Smooth muscle cell of the brain vasculature (primary cell): ENCODE data around the gene PDHX.

Source experiments
- DNase-seq: peaks from one replicate; pipeline ENCODE4 v3.0.0-alpha.2; 2012; ENCODE audit warnings: low read depth, low spot score

Gene PDHX

GRCh38 chr11:34988294-34989255 lies 72.2 kb downstream of the PDHX start:
- no peak for DNase-seq

DNA sequence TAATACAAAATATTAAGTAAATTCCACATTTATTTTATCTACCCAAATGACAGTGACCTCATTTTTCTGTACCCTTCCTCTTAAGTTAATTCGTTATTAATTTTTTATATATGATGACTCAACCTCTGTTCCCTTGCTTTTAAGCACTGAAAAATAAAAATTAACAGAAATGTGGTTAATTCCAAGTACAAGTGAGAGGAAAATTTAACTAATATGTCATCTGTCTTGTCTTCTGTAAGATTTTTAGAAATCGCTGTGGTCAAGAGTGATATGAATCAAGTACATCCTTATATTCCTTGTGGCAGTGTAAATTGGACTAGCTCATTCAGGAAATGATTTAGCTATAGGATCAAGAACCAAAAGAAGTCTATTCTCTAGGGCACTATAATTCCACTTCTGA lies 74.5 kb downstream of the PDHX start:
- DNase-seq: no peak

- no peak for DNase-seq
These were observed 78.4 kb downstream of the PDHX start for GRCh38 chr11:34994854-34995253.

- no peak for DNase-seq
These were observed 80.5 kb downstream of the PDHX start for GRCh38 chr11:34996958-34997357.

GRCh38 chr11:34997952-34998528 lies 81.6 kb downstream of the PDHX start:
- DNase-seq: no peak

- no peak for DNase-seq
These were observed 83.0 kb downstream of the PDHX start for GRCh38 chr11:34999453-34999852.

DNA sequence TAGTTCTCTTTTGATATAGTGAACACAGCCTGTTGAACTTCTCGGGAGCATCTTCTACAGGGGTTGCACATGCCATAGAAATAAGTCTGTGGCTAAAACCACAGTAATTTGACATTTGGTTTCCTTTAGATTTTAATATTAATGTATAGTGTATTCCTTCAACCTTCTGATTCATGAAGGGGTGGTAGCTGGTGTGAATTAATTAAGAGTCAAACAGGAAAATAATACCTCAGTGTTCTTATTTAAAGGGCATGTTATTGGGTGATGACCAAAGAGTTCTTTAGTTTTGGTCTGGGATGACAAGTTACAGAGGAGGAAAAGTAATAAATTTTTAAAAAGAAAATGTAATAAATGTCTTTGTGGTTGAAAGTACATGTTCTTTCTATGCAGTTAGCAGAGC lies 86.8 kb downstream of the PDHX start:
- no peak for DNase-seq

GRCh38 chr11:35003658-35004057 lies 87.2 kb downstream of the PDHX start:
- DNase-seq: no peak

DNA sequence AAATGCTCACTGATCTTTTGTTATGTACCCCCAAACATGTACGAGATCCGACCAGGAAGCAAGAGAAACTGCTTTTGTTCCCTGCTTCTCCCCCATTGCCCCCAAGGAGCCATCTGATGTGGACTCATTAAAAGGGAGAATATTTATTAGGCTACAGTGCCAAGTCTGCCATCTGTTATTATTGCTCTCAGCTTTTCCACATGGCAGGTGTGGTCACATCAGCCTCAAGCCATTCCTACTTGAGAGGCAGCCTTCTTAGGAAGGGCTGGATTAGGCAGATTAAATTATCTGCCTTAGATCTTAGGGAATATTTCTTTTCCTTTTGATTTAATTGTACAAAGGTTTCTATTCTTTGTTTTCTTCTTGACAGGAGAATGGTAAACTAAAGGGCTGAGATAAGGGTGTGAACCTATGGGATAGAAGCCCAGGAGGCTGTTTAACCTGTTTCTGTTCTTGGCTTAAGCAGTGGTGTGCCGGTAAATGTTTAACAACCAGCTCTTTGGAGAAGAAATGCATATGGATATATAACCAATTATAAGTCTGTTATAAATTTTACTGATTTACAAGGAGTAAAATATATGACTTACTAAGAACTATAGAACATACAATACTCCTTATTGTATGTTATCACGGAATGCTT lies 88.8 kb downstream of the PDHX start:
- no peak for DNase-seq

DNA sequence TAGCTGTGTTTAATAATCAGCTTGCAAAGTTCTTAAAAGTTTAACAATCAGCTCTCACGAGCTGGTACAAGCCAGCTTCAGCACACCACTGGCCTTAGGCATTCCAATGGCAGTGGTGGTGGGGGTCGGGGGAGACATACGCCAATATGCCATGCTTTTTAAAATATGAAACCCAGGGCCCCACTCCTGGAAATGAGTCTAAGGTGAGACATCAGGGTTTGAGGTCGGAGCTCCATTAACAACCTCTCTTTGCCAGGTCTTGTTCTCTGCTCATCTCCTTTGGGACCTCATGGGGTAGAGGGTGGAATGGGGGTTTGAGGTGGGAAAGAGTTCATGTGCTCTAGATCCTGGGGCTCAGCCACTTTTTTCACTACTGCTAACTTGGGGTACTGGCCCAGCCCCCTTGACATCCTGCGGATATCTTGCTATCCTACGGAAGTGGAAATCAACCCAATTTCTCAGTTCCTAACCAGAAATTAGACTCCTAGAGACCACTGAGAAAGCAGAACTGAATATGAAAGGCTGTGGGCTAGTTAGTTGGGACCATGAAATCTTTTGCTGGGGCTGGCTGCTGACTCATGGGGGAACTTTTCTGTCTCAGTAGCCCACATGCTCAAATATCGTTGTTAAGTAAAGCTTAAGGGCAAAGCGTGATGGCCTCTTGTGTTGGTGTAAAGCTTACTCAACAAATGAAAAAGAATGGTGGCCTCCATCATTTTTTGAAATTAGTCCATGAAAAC lies 90.1 kb downstream of the PDHX start:
- no peak for DNase-seq

DNA sequence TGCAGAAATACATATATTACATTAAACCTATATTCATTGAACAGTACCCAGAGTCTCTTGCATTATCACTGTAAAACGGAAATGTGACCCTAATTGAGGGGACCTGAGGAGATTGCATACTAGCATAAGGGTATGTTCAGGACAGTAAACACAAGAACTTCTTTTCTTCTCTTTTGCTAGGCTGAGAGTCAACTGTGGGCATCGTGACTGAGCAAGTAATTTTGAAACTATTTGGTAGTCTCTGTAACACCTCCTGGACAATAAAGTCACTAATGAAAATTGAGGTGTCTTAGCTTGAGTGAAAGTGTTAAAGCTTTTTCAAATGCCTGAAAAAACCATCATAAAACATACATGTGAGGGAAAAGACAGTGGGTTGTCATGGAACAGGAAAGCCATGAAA lies 90.9 kb downstream of the PDHX start:
- DNase-seq: no peak

GRCh38 chr11:35009191-35009943 lies 92.9 kb downstream of the PDHX start:
- DNase-seq: no peak

DNA sequence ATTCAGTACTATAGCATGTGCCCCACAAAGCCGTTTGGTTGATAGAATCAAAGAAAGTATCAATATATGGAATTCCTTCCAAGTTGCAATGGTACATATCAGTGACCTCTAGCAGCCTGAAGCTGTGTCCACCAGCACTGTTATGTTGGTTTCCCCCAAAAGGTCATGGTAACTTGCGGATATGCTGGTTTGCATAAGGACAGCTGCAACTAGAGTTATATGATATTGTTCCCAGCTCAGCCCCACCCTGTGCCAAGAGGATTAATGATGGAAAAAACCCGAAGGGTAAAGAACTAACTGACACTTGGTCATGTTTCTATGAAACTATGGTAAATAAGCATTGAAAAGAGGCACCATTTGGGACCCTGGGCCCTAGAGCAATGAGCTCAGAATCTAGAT lies 93.5 kb downstream of the PDHX start:
- no peak for DNase-seq

DNA sequence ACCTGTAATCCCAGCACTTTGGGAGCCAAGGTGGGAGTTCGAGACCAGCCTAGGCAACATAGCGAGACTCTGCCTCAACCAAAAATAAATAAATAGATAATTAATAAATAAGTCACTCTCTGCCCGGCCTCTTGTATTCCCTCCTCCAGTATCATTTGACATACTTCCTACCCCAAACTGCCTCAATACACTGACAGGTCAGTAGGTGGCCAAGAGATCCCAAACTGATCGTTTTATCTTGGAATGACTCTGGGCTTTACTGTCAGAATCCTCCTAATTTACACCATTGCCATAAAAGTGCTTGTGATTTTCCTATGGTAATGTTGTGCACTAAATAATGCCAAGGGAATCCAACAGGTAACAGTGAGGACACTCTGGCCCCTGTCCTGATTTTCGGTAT lies 94.2 kb downstream of the PDHX start:
- no peak for DNase-seq

DNA sequence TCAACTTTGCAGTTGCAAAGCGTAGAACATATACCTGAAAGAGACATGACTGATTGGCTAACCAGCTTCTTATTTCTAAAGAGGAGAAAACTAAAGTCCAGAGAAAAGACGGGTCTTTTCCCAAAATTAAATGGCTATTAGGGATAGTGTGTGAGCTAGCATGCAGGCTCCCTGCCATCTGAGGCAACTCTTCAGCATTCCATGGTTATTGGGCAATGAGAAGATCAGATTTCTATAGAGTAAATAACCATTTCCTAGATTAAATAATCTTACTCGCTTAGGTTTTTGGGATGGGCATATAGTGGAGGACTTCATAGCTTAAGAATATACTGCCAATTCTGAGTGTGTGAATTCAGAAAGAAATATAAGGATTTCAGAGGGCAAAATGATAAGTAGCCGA lies 95.0 kb downstream of the PDHX start:
- no peak for DNase-seq

GRCh38 chr11:35011944-35012343 lies 95.5 kb downstream of the PDHX start:
- DNase-seq: no peak

- DNase-seq: no peak
These were observed 96.2 kb downstream of the PDHX start for GRCh38 chr11:35012467-35013191.

- DNase-seq: no peak
These were observed 97.3 kb downstream of the PDHX start for GRCh38 chr11:35013514-35014233.

DNA sequence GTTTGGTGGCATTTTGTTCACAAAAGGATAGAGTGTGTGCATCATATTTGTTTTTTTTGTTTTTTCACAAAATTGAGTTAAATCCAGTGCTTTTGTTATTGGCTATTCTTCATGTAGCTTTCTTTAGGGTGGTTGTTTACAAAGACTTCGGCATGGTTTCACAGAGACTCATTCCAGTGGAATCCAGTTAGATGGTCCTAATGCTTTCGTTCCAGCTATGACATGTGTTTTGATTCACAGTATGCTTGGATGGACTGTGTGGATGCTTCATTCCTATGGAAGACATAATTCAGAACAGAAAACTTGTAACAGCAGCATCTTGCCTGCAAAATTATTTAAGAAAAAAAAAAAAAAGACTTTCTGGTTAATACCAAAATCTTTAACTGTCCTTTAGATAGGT lies 97.9 kb downstream of the PDHX start:
- peak; percentile 80 for DNase-seq
